ENCODE results near the gene FAM131B. TPM values are rescaled to one million over a fixed set of nuclear protein-coding genes. Genes with fewer than 3 reads are reported as not detected.
A peak's percentile ranks its signal among the peaks of the same experiment; 100 is the strongest.
"Not testable (repeated sequence)": the region's sequence is repeated elsewhere in the genome, so short reads cannot be mapped to it uniquely, and the experiment has no call there.

Gene FAM131B
- 1 to 10 TPM in 1 of 2 donors, under 1 TPM in 1; 0.85 to 1.1 TPM for total RNA-seq

DNA sequence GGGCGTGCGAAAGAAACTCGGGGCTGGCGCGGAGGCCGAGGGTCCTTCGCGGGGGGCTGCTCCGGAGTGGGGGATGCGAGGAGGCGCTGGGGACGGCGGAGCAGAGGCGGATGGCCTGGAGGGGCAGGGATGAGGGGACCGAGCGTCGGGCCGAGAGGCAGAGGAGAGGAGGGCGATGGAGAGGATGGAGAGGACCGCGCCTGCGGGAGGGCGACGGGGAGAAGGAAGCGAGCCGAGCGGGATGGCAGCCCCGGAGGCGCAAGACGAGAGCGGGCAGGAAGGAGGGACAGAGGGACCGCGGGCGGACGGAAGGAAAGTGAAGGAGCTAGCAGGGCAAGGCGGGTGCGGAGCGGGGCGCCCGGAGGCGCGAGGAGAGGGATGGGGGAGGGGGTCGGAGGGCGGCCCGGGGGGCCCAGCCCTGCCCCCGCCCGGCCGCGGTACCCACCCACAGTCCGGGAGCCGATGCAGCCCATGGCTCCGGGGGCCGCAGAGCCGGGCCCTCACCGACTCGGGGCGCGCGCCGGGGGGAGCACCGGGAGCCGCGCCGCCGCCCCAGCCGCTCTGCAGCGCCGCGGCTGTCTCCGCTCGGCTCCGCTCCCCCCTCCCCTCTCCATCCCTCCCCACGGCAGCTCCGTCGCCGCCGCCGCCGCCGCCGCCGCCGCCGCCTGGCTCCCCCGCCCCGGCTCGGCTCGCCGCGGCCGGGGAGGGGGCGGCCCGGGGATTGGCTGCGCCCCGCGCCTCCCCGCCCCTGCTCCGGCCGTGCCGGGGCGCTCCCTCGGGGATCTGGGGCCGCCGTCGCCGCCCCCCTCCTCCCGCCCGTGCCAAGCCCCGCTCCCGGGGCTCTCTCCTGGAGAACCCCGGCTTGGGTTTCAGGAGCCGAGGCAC is at the start of gene FAM131B:
Gene FAM131B (minus strand): TSS at position 583 of the 885 bp plus-strand sequence. CDS start 110 bp downstream, at position 473.
- peak; percentile 71 for ATAC-seq (replicated peaks)
- H3K9me3 Mint-ChIP-seq: no peaks in the 10 kb centered on the region
- H3K36me3 Mint-ChIP-seq (ENCODE audit: low read depth): no peaks in the 10 kb centered on the region
- H3K27me3 Mint-ChIP-seq: peaks cover 20% of the 10 kb centered on the region
- H3K27ac Mint-ChIP-seq: peak within 1 kb of the TSS; percentile 15
- H3K4me1 Mint-ChIP-seq: peaks cover 7% of the 10 kb centered on the region
- peak within 1 kb of the TSS; percentile 75 for H3K4me3 Mint-ChIP-seq

DNA sequence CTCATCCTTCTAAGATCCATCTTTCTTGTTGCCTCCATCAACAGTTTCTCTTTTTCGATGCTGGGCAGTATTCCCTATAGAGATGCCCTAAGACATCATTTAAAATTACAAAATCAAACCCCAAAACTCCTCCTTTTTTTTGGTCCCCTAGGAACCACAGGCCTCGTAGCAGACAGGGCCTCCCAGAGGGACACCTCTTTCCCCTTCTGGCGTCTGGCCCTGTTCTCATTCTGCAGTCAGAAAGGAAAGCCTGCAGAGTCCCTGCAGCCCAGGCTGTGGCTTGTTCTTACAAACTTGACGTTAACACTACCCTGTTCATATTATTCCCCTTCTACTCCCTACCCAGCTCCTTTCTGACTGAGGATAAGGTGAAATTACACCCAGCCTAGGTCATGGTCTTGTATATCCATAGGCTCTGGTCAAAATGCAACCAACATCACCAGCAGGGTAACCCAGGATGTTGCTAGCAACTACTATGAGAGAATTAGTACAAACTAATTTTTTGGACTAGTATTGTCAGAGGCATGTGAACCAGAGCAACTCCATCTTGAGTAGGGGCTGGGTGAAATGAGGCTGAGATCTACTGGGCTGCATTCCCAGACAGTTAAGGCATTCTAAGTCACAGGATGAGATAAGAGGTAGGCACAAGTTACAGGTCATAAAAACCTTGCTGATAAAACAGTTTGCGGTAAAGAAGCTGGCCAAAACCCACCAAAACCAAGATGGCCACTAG is 49.6 kb upstream of the FAM131B start:
- H3K36me3 Mint-ChIP-seq (ENCODE audit: low read depth): no peaks in the 10 kb centered on the region
- H3K9me3 Mint-ChIP-seq: no peaks in the 10 kb centered on the region
- no peaks in the 10 kb centered on the region for H3K27me3 Mint-ChIP-seq
- no peak for ATAC-seq (replicated peaks)
- H3K27ac Mint-ChIP-seq: peak overlapping the region; percentile 32
- H3K4me1 Mint-ChIP-seq: peaks cover 22% of the 10 kb centered on the region
- H3K4me3 Mint-ChIP-seq: no peak overlapping the region

DNA sequence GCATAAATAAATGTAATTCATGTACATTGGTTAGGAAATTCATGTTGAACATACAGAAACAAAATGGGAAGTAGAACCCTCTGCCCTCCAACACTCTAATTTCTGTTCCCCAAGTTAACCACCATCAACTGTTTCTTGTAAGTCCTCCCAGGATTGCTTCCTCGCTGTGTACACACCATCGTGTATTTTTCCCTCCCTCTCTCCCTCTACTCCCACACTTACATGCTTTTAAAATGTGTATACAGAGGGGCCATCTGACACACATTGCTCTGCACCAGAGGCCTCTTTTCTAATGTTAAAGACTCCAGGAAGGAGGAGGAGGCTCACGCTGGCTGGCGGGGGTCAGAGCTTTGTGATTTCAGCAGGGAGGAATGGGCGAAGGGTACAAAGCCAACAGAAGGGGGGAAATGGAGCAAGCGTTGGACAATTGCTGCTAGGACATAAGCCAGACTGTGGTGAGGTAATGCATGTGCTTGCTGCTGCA is 48.0 kb upstream of the FAM131B start:
- H3K9me3 Mint-ChIP-seq: no peaks in the 10 kb centered on the region
- no peaks in the 10 kb centered on the region for H3K27me3 Mint-ChIP-seq
- no peaks in the 10 kb centered on the region for H3K36me3 Mint-ChIP-seq (ENCODE audit: low read depth)
- H3K27ac Mint-ChIP-seq: peak overlapping the region; percentile 28
- H3K4me3 Mint-ChIP-seq: peak overlapping the region; percentile 88
- peaks cover 30% of the 10 kb centered on the region for H3K4me1 Mint-ChIP-seq
- no peak for ATAC-seq (replicated peaks)

DNA sequence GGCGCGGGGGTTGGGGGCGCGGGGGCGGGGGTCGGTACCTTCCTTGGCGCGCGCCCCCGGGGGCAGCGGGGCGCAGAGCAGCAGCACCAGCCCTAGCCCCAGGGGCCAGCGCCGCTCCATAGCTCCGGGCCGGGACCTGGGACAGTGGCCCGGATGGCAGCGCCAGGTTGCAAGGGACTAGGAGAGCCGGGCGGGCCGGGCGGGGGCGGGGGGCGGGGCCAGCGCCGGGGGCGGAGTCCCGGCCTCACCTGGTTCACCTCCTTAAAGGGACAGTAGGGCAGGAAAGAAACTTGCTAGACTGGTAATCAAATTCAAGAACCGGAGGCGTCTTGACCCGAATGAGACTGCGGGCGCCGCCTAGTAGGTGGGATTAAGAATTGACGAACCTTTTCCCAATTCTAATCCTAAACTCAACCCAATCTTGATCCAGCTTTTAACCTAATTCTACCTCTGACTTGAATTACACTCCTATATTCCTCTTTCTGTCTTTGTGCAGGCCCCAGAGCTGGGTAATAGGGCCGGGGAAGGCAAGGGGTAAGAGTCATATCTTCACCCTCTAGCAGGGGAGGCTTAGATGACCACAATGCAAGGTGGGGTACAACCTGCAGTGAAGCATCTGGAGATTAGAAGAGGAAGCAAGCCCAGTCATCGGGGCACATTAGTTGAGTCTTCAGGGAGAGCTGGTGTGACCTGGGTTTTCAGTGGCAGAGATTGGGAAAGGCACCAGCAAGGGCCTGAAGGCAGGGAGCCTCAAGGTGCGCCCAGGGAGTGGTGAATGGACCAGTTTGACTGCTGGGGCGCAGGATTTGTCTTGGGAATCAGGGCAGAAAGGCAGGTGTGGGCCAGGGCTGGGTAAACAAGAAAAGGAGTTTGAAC is 46.4 kb upstream of the FAM131B start, which contains the start of gene EPHA1:
Gene EPHA1 (minus strand): TSS at position 171 of the 876 bp plus-strand sequence. CDS start 51 bp downstream, at position 120.
- Mint-ChIP-seq H3K9me3 (no peaks in the 10 kb centered on the region), H3K4me1 (peaks cover 41% of the 10 kb centered on the region), H3K36me3 (ENCODE audit: low read depth) (no peaks in the 10 kb centered on the region), H3K27ac (peak within 1 kb of the TSS; percentile 89), H3K27me3 (no peaks in the 10 kb centered on the region), H3K4me3 (peak within 1 kb of the TSS; percentile 88)
- ATAC-seq (replicated peaks): peak; percentile 72

DNA sequence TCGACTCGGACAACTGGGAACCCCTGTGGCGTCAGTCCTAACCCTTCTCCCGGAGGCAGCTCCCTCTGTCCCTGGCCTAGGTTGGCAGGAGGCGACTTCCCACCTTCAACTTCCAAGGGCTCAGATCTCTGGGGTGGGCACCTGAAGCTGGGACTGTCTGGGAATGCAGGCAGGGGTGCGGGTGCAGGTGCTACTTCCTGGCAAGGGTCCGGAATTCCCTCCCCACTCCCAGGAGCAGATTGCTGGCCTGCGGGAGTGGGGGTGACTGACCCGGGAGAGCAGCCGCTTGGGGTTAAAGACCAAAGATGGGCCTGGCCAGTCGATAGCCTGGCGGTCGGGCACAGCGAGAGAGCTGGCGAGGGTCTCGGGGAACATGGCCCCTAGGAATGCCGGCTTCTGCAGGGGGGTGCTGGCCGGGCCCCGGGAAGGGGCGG is 45.8 kb upstream of the FAM131B start:
- no peaks in the 10 kb centered on the region for H3K36me3 Mint-ChIP-seq (ENCODE audit: low read depth)

DNA sequence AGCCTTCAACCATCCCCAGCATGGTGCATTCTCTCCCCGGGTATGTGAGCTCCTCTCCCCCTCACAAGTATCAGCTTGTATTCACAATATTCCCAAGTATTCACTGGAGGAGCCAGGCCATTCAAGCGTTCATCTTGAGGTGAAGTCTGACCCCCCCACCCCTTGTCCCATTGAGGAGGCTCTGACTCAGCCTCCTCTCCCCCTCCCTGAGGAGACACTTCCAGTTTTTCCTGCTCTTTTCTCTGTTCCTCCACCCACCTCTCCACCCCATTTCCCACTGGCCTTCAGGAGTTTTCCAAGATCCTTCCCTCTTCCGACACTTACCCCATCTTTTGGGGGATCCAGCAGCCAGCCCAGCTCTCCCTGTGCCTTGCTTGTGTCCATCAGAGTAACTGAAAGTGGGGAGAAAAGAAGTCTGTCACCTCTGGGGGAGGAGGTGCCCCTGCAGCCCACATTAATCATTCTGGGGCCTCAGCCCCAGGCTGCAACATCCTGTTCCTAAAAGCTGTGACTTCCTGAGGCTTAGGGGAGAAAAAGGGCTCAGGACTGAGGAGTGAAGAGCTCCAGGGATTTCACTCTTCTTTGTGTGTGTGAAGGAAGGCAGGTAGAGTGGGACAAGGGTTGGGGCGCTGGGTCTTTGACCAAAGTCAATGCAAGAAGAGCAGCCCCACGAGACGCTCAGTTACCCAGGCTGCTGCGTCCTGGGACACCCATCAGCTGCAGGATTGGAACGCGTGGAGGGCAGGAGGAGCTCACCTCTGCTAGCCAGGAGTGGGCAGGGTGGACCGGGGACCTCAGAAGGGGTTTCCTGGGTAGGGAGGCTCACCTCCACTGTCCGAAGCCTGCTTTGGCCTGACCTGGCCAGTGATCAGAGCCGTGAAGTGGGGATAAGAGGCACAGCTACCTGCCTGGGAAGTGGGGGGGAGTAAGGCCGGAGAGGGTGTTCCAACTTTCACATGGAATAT is 45.1 kb upstream of the FAM131B start:
- H3K36me3 Mint-ChIP-seq (ENCODE audit: low read depth): no peaks in the 10 kb centered on the region
- ATAC-seq (replicated peaks): peak; percentile 57
- H3K27me3 Mint-ChIP-seq: no peaks in the 10 kb centered on the region
- peak overlapping the region; percentile 89 for H3K27ac Mint-ChIP-seq
- peak overlapping the region; percentile 87 for H3K4me3 Mint-ChIP-seq
- H3K9me3 Mint-ChIP-seq: no peaks in the 10 kb centered on the region
- peaks cover 41% of the 10 kb centered on the region for H3K4me1 Mint-ChIP-seq

More for the DNA sequence above, 45.8 kb upstream of the FAM131B start:
- no peak overlapping the region for H3K27ac Mint-ChIP-seq
- peak overlapping the region; percentile 87 for H3K4me3 Mint-ChIP-seq
- H3K4me1 Mint-ChIP-seq: peaks cover 41% of the 10 kb centered on the region
- peak; percentile 34 for ATAC-seq (replicated peaks)
- no peaks in the 10 kb centered on the region for H3K9me3 Mint-ChIP-seq
- no peaks in the 10 kb centered on the region for H3K27me3 Mint-ChIP-seq

DNA sequence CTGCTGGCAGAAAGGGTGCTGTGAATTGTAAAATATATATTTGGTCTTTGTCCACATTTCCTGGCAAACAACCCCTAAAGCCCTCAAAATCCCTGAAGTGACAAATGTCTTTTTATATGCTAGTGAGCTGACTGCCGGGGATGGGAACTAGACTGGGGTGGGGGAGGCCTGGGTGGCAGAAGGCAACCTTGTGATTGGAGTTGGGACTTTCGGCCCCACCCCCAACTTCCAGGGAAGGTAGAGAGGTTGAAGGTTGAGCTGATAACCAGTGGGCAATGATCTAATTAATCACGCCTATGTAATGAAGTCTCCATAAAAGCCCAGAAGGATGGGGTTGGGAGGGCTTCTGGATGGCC is 43.5 kb upstream of the FAM131B start:
- no peak overlapping the region for H3K27ac Mint-ChIP-seq
- no peak overlapping the region for H3K4me3 Mint-ChIP-seq
- H3K9me3 Mint-ChIP-seq: no peaks in the 10 kb centered on the region
- no peak for ATAC-seq (replicated peaks)
- H3K27me3 Mint-ChIP-seq: no peaks in the 10 kb centered on the region
- peaks cover 41% of the 10 kb centered on the region for H3K4me1 Mint-ChIP-seq
- H3K36me3 Mint-ChIP-seq (ENCODE audit: low read depth): no peaks in the 10 kb centered on the region

DNA sequence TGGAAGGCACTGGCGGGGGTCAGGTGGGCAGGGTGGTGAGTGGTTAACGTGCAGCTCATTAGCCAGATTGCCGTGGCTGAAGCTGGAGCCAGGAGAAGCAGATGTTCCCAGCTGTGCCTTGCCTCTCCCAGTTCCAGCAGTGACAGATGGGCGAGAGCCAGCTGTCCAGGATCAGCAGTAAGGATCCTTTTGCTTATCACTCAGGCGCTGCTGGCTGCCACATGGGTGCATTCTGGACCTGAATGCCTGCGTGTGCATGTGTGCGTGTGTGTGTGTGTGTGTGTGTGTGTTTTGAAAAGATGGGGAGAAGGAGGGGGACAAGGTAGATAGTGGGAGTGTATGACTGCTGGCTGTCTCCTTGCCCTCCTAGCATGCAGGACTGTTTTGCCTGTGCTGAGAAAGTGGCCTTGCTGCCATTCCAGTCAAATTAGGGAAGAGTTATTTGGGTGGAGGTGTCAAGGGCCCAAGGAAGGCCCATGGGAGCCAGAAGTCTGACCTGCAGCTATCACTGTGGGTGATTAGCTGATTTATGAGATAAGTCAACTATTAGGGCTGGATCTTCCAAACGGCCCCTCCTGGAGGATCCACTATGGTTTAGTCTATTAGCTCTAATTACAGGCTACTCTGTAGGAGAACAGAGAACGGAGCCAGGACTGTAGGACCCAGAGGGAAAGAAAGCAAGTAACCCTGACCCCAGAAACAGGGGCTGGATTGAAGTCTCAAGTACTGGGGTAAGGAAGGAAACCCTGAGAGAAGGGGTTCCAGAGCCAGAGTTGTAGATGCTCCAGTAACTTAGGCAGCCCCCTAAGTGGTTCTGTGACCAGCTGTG is 42.9 kb upstream of the FAM131B start:
- Mint-ChIP-seq H3K4me1 (peaks cover 39% of the 10 kb centered on the region), H3K27me3 (no peaks in the 10 kb centered on the region), H3K9me3 (no peaks in the 10 kb centered on the region), H3K27ac (peak overlapping the region; percentile 28), H3K36me3 (ENCODE audit: low read depth) (no peaks in the 10 kb centered on the region), H3K4me3 (no peak overlapping the region)
- no peak for ATAC-seq (replicated peaks)

DNA sequence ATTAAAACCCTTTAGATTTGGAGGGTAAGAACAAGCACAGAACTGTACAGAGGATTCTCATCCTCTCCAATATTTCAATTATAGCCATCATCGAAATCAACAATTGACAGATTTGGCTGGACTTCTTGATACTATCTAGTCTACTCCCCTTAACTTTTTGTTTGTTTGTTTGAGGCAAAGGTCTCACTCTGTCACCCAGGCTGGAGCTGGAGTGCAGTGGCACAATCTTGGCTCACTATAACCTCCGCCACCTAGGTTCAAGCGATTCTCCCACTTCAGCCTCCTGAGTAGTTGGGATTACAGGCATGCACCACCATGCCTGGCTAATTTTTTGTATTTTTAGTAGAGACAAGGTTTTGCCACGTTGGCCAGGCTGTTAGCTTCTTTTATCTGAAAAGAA is 39.7 kb upstream of the FAM131B start:
- not testable (repeated sequence) for H3K27ac Mint-ChIP-seq; H3K36me3 Mint-ChIP-seq (ENCODE audit: low read depth); ATAC-seq (replicated peaks); H3K27me3 Mint-ChIP-seq; H3K9me3 Mint-ChIP-seq; H3K4me3 Mint-ChIP-seq
- peaks cover 20% of the 10 kb centered on the region for H3K4me1 Mint-ChIP-seq

DNA sequence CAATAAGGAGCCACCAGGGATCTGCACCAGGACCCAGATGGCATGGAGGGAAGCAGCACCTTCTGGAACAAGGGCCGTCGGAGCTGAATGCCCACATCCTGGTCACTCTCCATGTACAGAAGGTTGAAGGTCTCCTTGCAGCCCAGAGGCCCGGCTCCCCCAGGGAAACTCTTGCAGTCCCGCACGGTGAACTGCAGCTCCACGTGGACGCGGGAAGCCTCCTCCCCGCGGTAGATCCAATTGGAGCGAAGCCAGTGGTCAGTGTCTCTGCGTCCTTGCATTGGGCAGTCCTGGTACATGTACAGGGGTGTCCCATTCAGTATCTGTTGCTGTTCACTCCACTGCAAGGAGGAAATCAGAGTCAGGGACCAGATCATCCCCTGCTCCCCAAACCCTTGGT is 38.8 kb upstream of the FAM131B start:
- peaks cover 15% of the 10 kb centered on the region for H3K4me1 Mint-ChIP-seq
- no peak for ATAC-seq (replicated peaks)
- no peak overlapping the region for H3K27ac Mint-ChIP-seq
- H3K9me3 Mint-ChIP-seq: no peaks in the 10 kb centered on the region
- no peaks in the 10 kb centered on the region for H3K36me3 Mint-ChIP-seq (ENCODE audit: low read depth)
- no peaks in the 10 kb centered on the region for H3K27me3 Mint-ChIP-seq
- no peak overlapping the region for H3K4me3 Mint-ChIP-seq

DNA sequence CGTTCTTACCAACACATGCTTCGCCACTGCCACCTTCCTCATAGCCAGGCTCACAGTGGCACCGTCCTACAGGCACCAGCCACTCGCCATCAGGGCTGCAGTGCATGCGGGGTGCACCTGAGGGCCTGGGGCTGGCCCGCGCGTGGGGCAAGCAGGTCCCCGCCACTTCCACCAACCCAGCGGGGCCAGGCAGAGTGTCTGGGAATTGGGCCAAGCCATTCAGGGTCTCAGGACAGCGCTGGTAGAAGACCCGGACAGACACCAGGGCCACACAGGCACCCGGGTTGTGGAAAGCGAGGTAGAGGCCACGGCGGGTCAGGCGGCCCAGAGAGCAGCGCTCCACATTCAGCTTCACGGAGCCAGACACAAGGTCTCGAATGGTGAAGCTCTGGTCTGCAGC is 37.1 kb upstream of the FAM131B start:
- H3K36me3 Mint-ChIP-seq (ENCODE audit: low read depth): peaks cover 6% of the 10 kb centered on the region
- no peak overlapping the region for H3K27ac Mint-ChIP-seq
- no peak for ATAC-seq (replicated peaks)
- H3K9me3 Mint-ChIP-seq: no peaks in the 10 kb centered on the region
- H3K4me3 Mint-ChIP-seq: no peak overlapping the region
- H3K27me3 Mint-ChIP-seq: no peaks in the 10 kb centered on the region
- peaks cover 7% of the 10 kb centered on the region for H3K4me1 Mint-ChIP-seq

DNA sequence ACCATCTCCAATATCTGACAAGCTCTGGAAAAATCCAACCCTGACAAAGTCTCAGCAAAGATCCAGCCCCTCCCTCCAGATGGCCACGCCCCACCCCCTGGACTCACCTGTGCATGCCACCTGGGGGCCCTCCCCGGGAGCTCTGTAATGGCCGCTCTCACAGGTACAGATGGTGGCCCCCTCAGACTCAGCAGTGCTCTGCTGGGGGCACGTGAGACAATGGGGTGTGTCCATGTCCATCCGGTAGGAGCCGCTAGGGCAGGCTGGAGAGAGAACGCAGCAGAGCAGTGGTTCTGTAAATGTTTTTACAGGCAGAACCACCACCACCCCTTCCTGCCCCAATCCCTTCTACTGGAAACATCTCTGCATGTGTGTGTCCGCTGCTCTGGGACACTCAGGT is 36.6 kb upstream of the FAM131B start:
- ATAC-seq (replicated peaks): no peak
- no peak overlapping the region for H3K27ac Mint-ChIP-seq
- H3K9me3 Mint-ChIP-seq: no peaks in the 10 kb centered on the region
- peaks cover 5% of the 10 kb centered on the region for H3K4me1 Mint-ChIP-seq
- H3K36me3 Mint-ChIP-seq (ENCODE audit: low read depth): peaks cover 6% of the 10 kb centered on the region
- no peaks in the 10 kb centered on the region for H3K27me3 Mint-ChIP-seq
- H3K4me3 Mint-ChIP-seq: no peak overlapping the region
